ENCODE data around the gene FAM170B. TPM values are rescaled to one million over a fixed set of nuclear protein-coding genes. Genes with fewer than 3 reads are reported as not detected.

The FAM170B gene
- total RNA-seq, 2 experiments from 2014 or later, result not detected

DNA sequence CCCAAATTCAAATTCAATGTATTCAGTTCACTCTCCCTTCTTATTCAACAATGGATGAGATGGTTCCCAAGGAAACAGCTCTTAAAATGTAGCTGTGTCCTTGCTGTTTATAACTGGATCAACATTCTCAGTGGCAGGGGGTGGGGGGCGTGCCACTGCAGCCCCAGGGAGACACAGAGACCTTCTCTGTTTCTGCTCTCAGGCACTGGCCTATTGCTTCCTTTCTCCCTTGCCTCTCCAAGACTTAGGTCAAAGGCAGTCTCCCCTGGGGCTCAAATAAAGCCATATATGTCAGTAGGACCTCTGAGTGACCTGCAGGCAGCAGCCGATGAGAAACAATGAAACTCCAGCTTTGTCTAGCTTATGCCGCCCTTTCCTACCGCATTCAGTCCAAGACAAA lies 39.2 kb downstream of the FAM170B start:
- Mint-ChIP-seq H3K27ac (no peak overlapping the region), H3K36me3 (ENCODE audit: low read depth) (no peaks in the 10 kb centered on the region), H3K27me3 (peaks cover 12% of the 10 kb centered on the region), H3K9me3 (no peaks in the 10 kb centered on the region), H3K4me3 (no peak overlapping the region), H3K4me1 (ENCODE audit: low read depth) (no peaks in the 10 kb centered on the region)
- ATAC-seq (no peak), DNase-seq (no peak)
- ChIA-PET POLR2A (no interaction called here), CTCF (interaction anchor here (0.6 to 1.4 kb wide), 3 partner anchors 13 to 19 kb away, joined by 3 read pairs; no protein-coding TSS in a partner anchor)
- intact Hi-C loops (cut with micrococcal nuclease), result no loop called here
- TF ChIP-seq, protein P1, sequence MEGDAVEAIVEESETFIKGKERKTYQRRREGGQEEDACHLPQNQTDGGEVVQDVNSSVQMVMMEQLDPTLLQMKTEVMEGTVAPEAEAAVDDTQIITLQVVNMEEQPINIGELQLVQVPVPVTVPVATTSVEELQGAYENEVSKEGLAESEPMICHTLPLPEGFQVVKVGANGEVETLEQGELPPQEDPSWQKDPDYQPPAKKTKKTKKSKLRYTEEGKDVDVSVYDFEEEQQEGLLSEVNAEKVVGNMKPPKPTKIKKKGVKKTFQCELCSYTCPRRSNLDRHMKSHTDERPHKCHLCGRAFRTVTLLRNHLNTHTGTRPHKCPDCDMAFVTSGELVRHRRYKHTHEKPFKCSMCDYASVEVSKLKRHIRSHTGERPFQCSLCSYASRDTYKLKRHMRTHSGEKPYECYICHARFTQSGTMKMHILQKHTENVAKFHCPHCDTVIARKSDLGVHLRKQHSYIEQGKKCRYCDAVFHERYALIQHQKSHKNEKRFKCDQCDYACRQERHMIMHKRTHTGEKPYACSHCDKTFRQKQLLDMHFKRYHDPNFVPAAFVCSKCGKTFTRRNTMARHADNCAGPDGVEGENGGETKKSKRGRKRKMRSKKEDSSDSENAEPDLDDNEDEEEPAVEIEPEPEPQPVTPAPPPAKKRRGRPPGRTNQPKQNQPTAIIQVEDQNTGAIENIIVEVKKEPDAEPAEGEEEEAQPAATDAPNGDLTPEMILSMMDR (IDR thresholded peaks at IDR 0.05), result no peak

GRCh38 chr10:49093922-49094321 lies 39.9 kb downstream of the FAM170B start:
- H3K9me3 Mint-ChIP-seq, result no peaks in the 10 kb centered on the region
- H3K36me3 Mint-ChIP-seq (ENCODE audit: low read depth), result no peaks in the 10 kb centered on the region
- no peak overlapping the region for H3K27ac Mint-ChIP-seq
- intact Hi-C loops (cut with micrococcal nuclease), result no loop called here
- TF ChIP-seq, protein P1 (IDR thresholded peaks at IDR 0.05), result no peak
- H3K4me3 Mint-ChIP-seq, result no peak overlapping the region
- no peak for DNase-seq
- H3K4me1 Mint-ChIP-seq (ENCODE audit: low read depth), result no peaks in the 10 kb centered on the region
- ATAC-seq, result no peak
- ChIA-PET POLR2A (no interaction called here), CTCF (interaction anchor here (1.3 to 1.4 kb wide), 2 partner anchors 13 to 19 kb away, joined by 3 read pairs; no protein-coding TSS in a partner anchor)
- peaks cover 12% of the 10 kb centered on the region for H3K27me3 Mint-ChIP-seq

DNA sequence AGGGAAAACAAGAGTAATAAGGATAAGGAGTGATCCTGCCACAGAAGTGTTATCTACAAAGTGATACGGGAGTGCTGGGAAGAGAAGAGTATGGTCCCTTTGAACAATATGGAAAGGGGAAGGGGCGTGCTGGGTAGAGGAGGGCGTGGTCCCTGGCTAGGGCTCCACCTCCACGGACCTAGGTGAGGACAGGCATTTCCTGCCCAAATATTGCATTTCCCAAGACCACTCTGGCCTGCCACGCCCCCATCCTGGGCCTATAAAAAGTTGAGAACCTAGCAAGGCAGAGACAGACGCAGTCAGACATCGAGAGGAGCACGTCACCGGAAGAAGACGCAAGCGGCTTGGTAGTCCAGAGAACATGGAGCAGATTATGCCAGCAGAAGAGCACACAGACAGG lies 41.3 kb downstream of the FAM170B start:
- peaks cover 3% of the 10 kb centered on the region for H3K27me3 Mint-ChIP-seq
- intact Hi-C loops (cut with micrococcal nuclease), result no loop called here
- no peak overlapping the region for H3K4me3 Mint-ChIP-seq
- H3K9me3 Mint-ChIP-seq, result peaks cover 2% of the 10 kb centered on the region
- H3K36me3 Mint-ChIP-seq (ENCODE audit: low read depth), result no peaks in the 10 kb centered on the region
- DNase-seq (no peak), ATAC-seq (no peak)
- TF ChIP-seq, protein P1 (IDR thresholded peaks at IDR 0.05), result no peak
- CTCF ChIA-PET, result no interaction called here
- POLR2A ChIA-PET, result no interaction called here
- no peak overlapping the region for H3K27ac Mint-ChIP-seq
- H3K4me1 Mint-ChIP-seq (ENCODE audit: low read depth), result no peaks in the 10 kb centered on the region

DNA sequence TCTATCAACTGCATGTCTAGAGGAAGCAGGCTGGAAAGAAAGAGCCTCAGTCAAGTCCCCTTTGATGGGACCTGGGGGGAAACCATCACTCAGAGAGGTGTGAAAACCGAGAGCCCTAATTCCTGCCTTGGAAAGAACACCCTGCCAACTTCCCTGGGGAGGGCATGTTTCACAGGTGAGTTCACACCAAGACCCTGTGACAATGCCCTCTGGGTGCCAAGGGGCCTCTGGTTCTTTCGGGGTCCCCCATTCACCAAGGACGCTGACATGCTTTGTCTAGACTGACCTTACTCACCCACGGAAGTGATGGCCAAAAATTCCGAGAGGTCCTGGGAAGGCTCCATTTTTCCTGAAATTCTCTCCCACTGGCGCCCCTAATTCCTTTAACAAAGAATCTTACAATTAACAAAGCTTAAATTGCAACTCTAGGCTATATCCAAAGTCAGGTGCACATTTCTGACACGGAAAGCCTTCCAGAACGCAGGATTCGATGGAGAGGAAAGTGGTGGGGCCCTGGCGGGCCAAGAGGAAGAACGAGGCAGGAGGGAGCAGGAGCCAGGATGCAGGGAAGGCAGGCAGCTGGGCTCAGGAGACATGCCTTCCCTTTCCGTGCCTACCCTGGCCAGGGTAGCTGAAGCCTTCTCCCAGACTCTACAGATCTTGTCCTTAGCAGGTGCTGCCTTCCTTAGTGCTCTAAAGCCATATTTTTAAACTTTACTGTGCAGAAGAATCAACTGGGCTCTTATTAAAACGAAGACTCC lies 42.2 kb downstream of the FAM170B start:
- H3K4me1 Mint-ChIP-seq (ENCODE audit: low read depth), result no peaks in the 10 kb centered on the region
- H3K27me3 Mint-ChIP-seq, result peaks cover 3% of the 10 kb centered on the region
- H3K4me3 Mint-ChIP-seq, result no peak overlapping the region
- intact Hi-C loops (cut with micrococcal nuclease), result no loop called here
- no peaks in the 10 kb centered on the region for H3K36me3 Mint-ChIP-seq (ENCODE audit: low read depth)
- ATAC-seq, result no peak
- no peak overlapping the region for H3K27ac Mint-ChIP-seq
- TF ChIP-seq, protein P1 (IDR thresholded peaks at IDR 0.05), result no peak
- CTCF ChIA-PET, result no interaction called here
- peaks cover 8% of the 10 kb centered on the region for H3K9me3 Mint-ChIP-seq
- POLR2A ChIA-PET, result no interaction called here
- no peak for DNase-seq

GRCh38 chr10:49090696-49091380 lies 43.0 kb downstream of the FAM170B start:
- TF ChIP-seq, protein P1 (IDR thresholded peaks at IDR 0.05), result no peak
- Mint-ChIP-seq H3K27ac (no peak overlapping the region), H3K4me3 (no peak overlapping the region), H3K27me3 (peaks cover 3% of the 10 kb centered on the region), H3K9me3 (peaks cover 12% of the 10 kb centered on the region), H3K36me3 (ENCODE audit: low read depth) (no peaks in the 10 kb centered on the region), H3K4me1 (ENCODE audit: low read depth) (no peaks in the 10 kb centered on the region)
- ChIA-PET POLR2A (no interaction called here), CTCF (interaction anchor here (0.7 kb wide), 1 partner anchor 27 kb away, joined by 3 read pairs; no protein-coding TSS in a partner anchor)
- no peak for DNase-seq
- intact Hi-C loops (cut with micrococcal nuclease), result no loop called here
- no peak for ATAC-seq
